ENCODE results near the gene SRA1. TPM values are rescaled to one million over a fixed set of nuclear protein-coding genes. Genes with fewer than 3 reads are reported as not detected.

Gene SRA1
- total RNA-seq, 1 donor, result 28.2 TPM

GRCh38 chr5:140565780-140566095, 8.5 kb upstream of the SRA1 start:
- peaks cover 27% of the 10 kb centered on the region for H3K36me3 ChIP-seq (ENCODE audit: insufficient read depth, low read length)
- no peaks in the 10 kb centered on the region for H3K27me3 ChIP-seq (ENCODE audit: insufficient read depth, low read length)
- H3K79me2 ChIP-seq (ENCODE audit: insufficient read depth, low read length), result peaks cover 48% of the 10 kb centered on the region
- peak overlapping the region; percentile 92 for H3K4me2 ChIP-seq (ENCODE audit: insufficient read depth, low read length)
- H3K9me3 ChIP-seq (ENCODE audit: low read depth, low read length), result no peaks in the 10 kb centered on the region
- H3K4me1 ChIP-seq (ENCODE audit: insufficient read depth, low read length), result peaks cover 20% of the 10 kb centered on the region
- no peak overlapping the region for H2AFZ ChIP-seq (ENCODE audit: low read length)
- peak overlapping the region; percentile 84 for H3K27ac ChIP-seq (ENCODE audit: low read depth, low read length)
- no peak for TF ChIP-seq CTCF (IDR thresholded peaks at IDR 0.05; ENCODE audit: extremely low read depth, low read depth, low read length)
- no peaks in the 10 kb centered on the region for H4K20me1 ChIP-seq (ENCODE audit: insufficient read depth, low read length)
- H3K4me3 ChIP-seq (ENCODE audit: insufficient read depth, low read length), result peak overlapping the region; percentile 89
- DNase-seq (ENCODE audit: insufficient read length, low spot score, missing footprints), result peak; percentile 76

- no peaks in the 10 kb centered on the region for H3K27me3 ChIP-seq (ENCODE audit: insufficient read depth, low read length)
- TF ChIP-seq CTCF (IDR thresholded peaks at IDR 0.05; ENCODE audit: extremely low read depth, low read depth, low read length), result no peak
- peak overlapping the region; percentile 84 for H3K27ac ChIP-seq (ENCODE audit: low read depth, low read length)
- DNase-seq (ENCODE audit: insufficient read length, low spot score, missing footprints), result peak; percentile 85
- peak overlapping the region; percentile 89 for H3K4me3 ChIP-seq (ENCODE audit: insufficient read depth, low read length)
- H3K36me3 ChIP-seq (ENCODE audit: insufficient read depth, low read length), result peaks cover 27% of the 10 kb centered on the region
- H4K20me1 ChIP-seq (ENCODE audit: insufficient read depth, low read length), result no peaks in the 10 kb centered on the region
- H3K4me1 ChIP-seq (ENCODE audit: insufficient read depth, low read length), result peaks cover 20% of the 10 kb centered on the region
- H3K79me2 ChIP-seq (ENCODE audit: insufficient read depth, low read length), result peaks cover 48% of the 10 kb centered on the region
- H2AFZ ChIP-seq (ENCODE audit: low read length), result peak overlapping the region; percentile 98
- no peaks in the 10 kb centered on the region for H3K9me3 ChIP-seq (ENCODE audit: low read depth, low read length)
- H3K4me2 ChIP-seq (ENCODE audit: insufficient read depth, low read length), result peak overlapping the region; percentile 92
Measured at GRCh38 chr5:140565024-140565779, 7.9 kb upstream of the SRA1 start.

GRCh38 chr5:140564196-140565023, 7.1 kb upstream of the SRA1 start, which contains the start of the genes APBB3 and SLC35A4:
Gene APBB3 (minus strand): TSS chr5:140564598. CDS start chr5:140564245, 353 bp downstream.
Gene SLC35A4 (plus strand): TSS chr5:140564828. CDS start chr5:140567170, 2,342 bp downstream.
- Histone ChIP-seq H3K4me3 (ENCODE audit: insufficient read depth, low read length) (peak within 1 kb of the TSS; percentile 89), H3K27ac (ENCODE audit: low read depth, low read length) (peak within 1 kb of the TSS; percentile 84), H3K79me2 (ENCODE audit: insufficient read depth, low read length) (peaks cover 48% of the 10 kb centered on the region), H3K4me1 (ENCODE audit: insufficient read depth, low read length) (peaks cover 20% of the 10 kb centered on the region), H3K4me2 (ENCODE audit: insufficient read depth, low read length) (peak within 1 kb of the TSS; percentile 92), H4K20me1 (ENCODE audit: insufficient read depth, low read length) (no peaks in the 10 kb centered on the region), H3K36me3 (ENCODE audit: insufficient read depth, low read length) (peaks cover 31% of the 10 kb centered on the region), H3K9me3 (ENCODE audit: low read depth, low read length) (no peaks in the 10 kb centered on the region), H2AFZ (ENCODE audit: low read length) (peak within 1 kb of the TSS; percentile 98), H3K27me3 (ENCODE audit: insufficient read depth, low read length) (no peaks in the 10 kb centered on the region)
- peak; percentile 98 for DNase-seq (ENCODE audit: insufficient read length, low spot score, missing footprints)
- no peak for TF ChIP-seq CTCF (IDR thresholded peaks at IDR 0.05; ENCODE audit: extremely low read depth, low read depth, low read length)

- no peaks in the 10 kb centered on the region for H4K20me1 ChIP-seq (ENCODE audit: insufficient read depth, low read length)
- peak overlapping the region; percentile 89 for H3K4me3 ChIP-seq (ENCODE audit: insufficient read depth, low read length)
- H3K4me1 ChIP-seq (ENCODE audit: insufficient read depth, low read length), result peaks cover 20% of the 10 kb centered on the region
- peak overlapping the region; percentile 92 for H3K4me2 ChIP-seq (ENCODE audit: insufficient read depth, low read length)
- TF ChIP-seq CTCF (IDR thresholded peaks at IDR 0.05; ENCODE audit: extremely low read depth, low read depth, low read length), result no peak
- no peaks in the 10 kb centered on the region for H3K9me3 ChIP-seq (ENCODE audit: low read depth, low read length)
- H3K36me3 ChIP-seq (ENCODE audit: insufficient read depth, low read length), result peaks cover 30% of the 10 kb centered on the region
- peak overlapping the region; percentile 56 for H2AFZ ChIP-seq (ENCODE audit: low read length)
- peaks cover 45% of the 10 kb centered on the region for H3K79me2 ChIP-seq (ENCODE audit: insufficient read depth, low read length)
- peak; percentile 8 for DNase-seq (ENCODE audit: insufficient read length, low spot score, missing footprints)
- H3K27me3 ChIP-seq (ENCODE audit: insufficient read depth, low read length), result no peaks in the 10 kb centered on the region
- H3K27ac ChIP-seq (ENCODE audit: low read depth, low read length), result peak overlapping the region; percentile 84
Measured at GRCh38 chr5:140563596-140563995, 6.3 kb upstream of the SRA1 start.

Data from osteoblast (primary cell).